Activated CD4-positive, alpha-beta T cell treated with anti-CD3 and anti-CD28 coated beads, Interleukin-2, amount 50 U/mL, for 16 hours (primary cell): ENCODE data around the gene KRT4.

Experiments
- DNase-seq: peaks from one replicate; pipeline ENCODE4 v3.0.0-alpha.2; 2020

Gene KRT4

GRCh38 chr12:52791271-52792184, 22.4 kb downstream of the KRT4 start:
- no peak for DNase-seq

- no peak for DNase-seq
Measured at GRCh38 chr12:52790427-52791270, 23.3 kb downstream of the KRT4 start.

- DNase-seq: no peak
Measured at GRCh38 chr12:52789637-52790426, 24.1 kb downstream of the KRT4 start.

- no peak for DNase-seq
Measured at GRCh38 chr12:52788876-52789636, 24.9 kb downstream of the KRT4 start.

GRCh38 chr12:52788192-52788875, 25.6 kb downstream of the KRT4 start:
- no peak for DNase-seq

GRCh38 chr12:52787324-52788191, 26.4 kb downstream of the KRT4 start:
- no peak for DNase-seq

- no peak for DNase-seq
Measured at GRCh38 chr12:52784909-52785308, 29.0 kb downstream of the KRT4 start.

GRCh38 chr12:52783563-52784316, 30.2 kb downstream of the KRT4 start:
- no peak for DNase-seq

- no peak for DNase-seq
Measured at GRCh38 chr12:52782502-52782901, 31.4 kb downstream of the KRT4 start.

GRCh38 chr12:52781399-52782082, 32.4 kb downstream of the KRT4 start:
- no peak for DNase-seq

GRCh38 chr12:52779914-52780313, 34.0 kb downstream of the KRT4 start:
- DNase-seq: no peak

GRCh38 chr12:52778833-52779232, 35.1 kb downstream of the KRT4 start:
- no peak for DNase-seq

- DNase-seq: no peak
Measured at GRCh38 chr12:52777566-52777965, 36.4 kb downstream of the KRT4 start.

GRCh38 chr12:52776913-52777395, 37.0 kb downstream of the KRT4 start, which contains the start of gene KRT76:
Gene KRT76, minus strand, starts transcription at chr12:52777345. Its CDS starts 54 bp downstream, at chr12:52777291.
- DNase-seq: no peak

- no peak for DNase-seq
Measured at GRCh38 chr12:52776435-52776834, 37.5 kb downstream of the KRT4 start.

GRCh38 chr12:52774629-52775250, 39.2 kb downstream of the KRT4 start:
- no peak for DNase-seq

GRCh38 chr12:52772772-52773171, 41.1 kb downstream of the KRT4 start:
- no peak for DNase-seq

- DNase-seq: no peak
Measured at GRCh38 chr12:52772188-52772587, 41.7 kb downstream of the KRT4 start.
